H1 (cell line): ENCODE results near the gene SEMA5B. TPM values are rescaled to one million over a fixed set of nuclear protein-coding genes. Genes with fewer than 3 reads are reported as not detected.

Source experiments
- CTCF ChIA-PET: fragments of 300-600 bp; sonication (Branson Sonifier 250); formaldehyde crosslinking; loops from one replicate; lab custom pipeline; 2021; ENCODE audit not compliant: partially characterized antibody; lab: Charles Lee
- POLR2A ChIA-PET: fragments of 300-600 bp; sonication (Branson Sonifier 250); formaldehyde crosslinking; loops from one replicate; lab custom pipeline; 2021; ENCODE audit warnings: inconsistent platforms; ENCODE audit not compliant: partially characterized antibody; lab: Charles Lee
- DNase-seq, 2 experiments: peaks; one replicate each; pipeline versions ENCODE4 v3.0.0 to v3.0.0-alpha.2; 2010 to 2022; ENCODE audit warnings: low spot score in 2 of 2, low read depth in 1 of 2, mixed read lengths in 1 of 2
- FAIRE-seq: peaks from 2 replicates; lab custom pipeline; 2011; peaks lifted over from hg19 to GRCh38; lab: Jason Lieb, UNC
- H2AFZ ChIP-seq: 2 replicates; pipeline ENCODE4 v1.8.1; 2012; ENCODE audit warnings: low read length, inconsistent platforms
- H2AK5ac ChIP-seq: 2 replicates; pipeline ENCODE4 v1.6.1; 2013; ENCODE audit warnings: low read depth, low read length
- H2BK120ac ChIP-seq: replicated peaks from 2 replicates; pipeline ENCODE3; 2013; ENCODE audit warnings: low read depth, low read length, inconsistent platforms
- H2BK12ac ChIP-seq: 2 replicates; pipeline ENCODE4 v1.6.1; 2013; ENCODE audit warnings: low read depth, low read length
- H2BK15ac ChIP-seq: 2 replicates; pipeline ENCODE4 v1.6.1; 2013; ENCODE audit warnings: low read length
- H2BK20ac ChIP-seq: 2 replicates; pipeline ENCODE4 v1.6.1; 2013; ENCODE audit warnings: low read length
- H2BK5ac ChIP-seq: 2 replicates; pipeline ENCODE4 v1.6.1; 2013; ENCODE audit warnings: low read depth, low read length
- H3K14ac ChIP-seq: 2 replicates; pipeline ENCODE4 v1.6.1; 2013; ENCODE audit warnings: inconsistent platforms; ENCODE audit not compliant: insufficient read length
- H3K18ac ChIP-seq: 2 replicates; pipeline ENCODE4 v1.6.1; 2013; ENCODE audit warnings: low read length; ENCODE audit errors: extremely low read depth
- H3K23ac ChIP-seq: 2 replicates; pipeline ENCODE4 v1.6.1; 2013; ENCODE audit warnings: inconsistent platforms; ENCODE audit not compliant: insufficient read length
- H3K23me2 ChIP-seq: 2 replicates; pipeline ENCODE4 v1.6.1; 2013; ENCODE audit warnings: low read depth, low read length
- H3K27ac ChIP-seq: 2 replicates; pipeline ENCODE4 v1.6.1; 2011; ENCODE audit warnings: low read depth, low read length, inconsistent platforms
- H3K27me3 ChIP-seq, 4 experiments: replicated peaks in 1 of 4; 1 replicate in 1 of 4; 2 replicates in 3 of 4; pipeline versions ENCODE4 v1.6.1 to v1.8.1; 2011 to 2013; ENCODE audit warnings: low read length in 3 of 4, mild to moderate bottlenecking in 3 of 4, inconsistent platforms in 2 of 4, mixed read lengths in 2 of 4, moderate library complexity in 1 of 4; ENCODE audit not compliant: control insufficient read depth in 3 of 4, insufficient read depth in 3 of 4; ENCODE audit errors: extremely low read depth in 1 of 4
- H3K36me3 ChIP-seq, 4 experiments: 2 replicates each; pipeline versions ENCODE4 v1.6.1 to v1.8.1; 2011 to 2013; ENCODE audit warnings: mild to moderate bottlenecking in 4 of 4, low read length in 3 of 4, moderate library complexity in 2 of 4, control low read depth in 1 of 4, inconsistent platforms in 1 of 4; ENCODE audit not compliant: insufficient read depth in 4 of 4, control insufficient read depth in 2 of 4
- H3K4ac ChIP-seq: replicated peaks from 2 replicates; pipeline ENCODE3; 2013; ENCODE audit warnings: low read length, low read depth, mixed read lengths, inconsistent platforms; ENCODE audit not compliant: insufficient read length
- H3K4me1 ChIP-seq, 4 experiments: replicated peaks in 1 of 4; 1 replicate in 1 of 4; 2 replicates in 3 of 4; pipeline versions ENCODE4 v1.6.1 to v1.8.1; 2011 to 2013; ENCODE audit warnings: low read length in 3 of 4, inconsistent platforms in 2 of 4, mixed read lengths in 1 of 4; ENCODE audit not compliant: insufficient read depth in 4 of 4, control insufficient read depth in 3 of 4
- H3K4me2 ChIP-seq, 2 experiments: 2 replicates each; pipeline versions ENCODE4 v1.6.1 to v1.8.1; 2011 to 2013; ENCODE audit warnings: low read depth in 2 of 2, low read length in 2 of 2, control low read depth in 1 of 2, inconsistent platforms in 1 of 2, mild to moderate bottlenecking in 1 of 2; ENCODE audit not compliant: insufficient read depth in 1 of 2
- H3K4me3 ChIP-seq, 4 experiments: fragments of 200-600, 300-600 bp in 1 of 4; sonication (generic), shearing (Covaris generic), sonication (Bioruptor Twin) in 1 of 4; 2 replicates each; pipeline versions ENCODE4 v1.5.1 to v1.8.1; 2011 to 2016; ENCODE audit warnings: low read length in 4 of 4, low read depth in 3 of 4, control low read depth in 2 of 4, inconsistent platforms in 2 of 4, mild to moderate bottlenecking in 2 of 4, mixed read lengths in 1 of 4, moderate library complexity in 1 of 4; ENCODE audit not compliant: insufficient read depth in 2 of 4; ENCODE audit errors: extremely low read depth in 1 of 4
- H3K56ac ChIP-seq: replicated peaks from 2 replicates; pipeline ENCODE3; 2013; ENCODE audit warnings: low read depth, mild to moderate bottlenecking, mixed read lengths, low read length, inconsistent platforms; ENCODE audit not compliant: insufficient read length
- H3K79me1 ChIP-seq: 2 replicates; pipeline ENCODE4 v1.6.1; 2013; ENCODE audit warnings: low read depth, low read length, control low read depth
- H3K79me2 ChIP-seq, 2 experiments: 2 replicates each; pipeline versions ENCODE4 v1.6.1 to v1.8.1; 2012 to 2013; ENCODE audit warnings: low read length in 2 of 2, mild to moderate bottlenecking in 2 of 2, inconsistent platforms in 1 of 2; ENCODE audit not compliant: insufficient read depth in 2 of 2, control insufficient read depth in 1 of 2
- H3K9ac ChIP-seq, 4 experiments: replicated peaks in 1 of 4; 1 replicate in 1 of 4; 2 replicates in 3 of 4; pipeline versions ENCODE4 v1.6.1 to v1.8.1; 2011 to 2013; ENCODE audit warnings: low read depth in 3 of 4, low read length in 3 of 4, control low read depth in 2 of 4, mild to moderate bottlenecking in 2 of 4, moderate library complexity in 2 of 4, inconsistent platforms in 1 of 4; ENCODE audit errors: extremely low read depth in 1 of 4
- H3K9me3 ChIP-seq, 2 experiments: 2 replicates each; pipeline versions ENCODE4 v1.6.1 to v1.8.1; 2012 to 2013; ENCODE audit warnings: mild to moderate bottlenecking in 2 of 2, moderate library complexity in 2 of 2, control low read depth in 1 of 2, inconsistent platforms in 1 of 2, low read depth in 1 of 2, low read length in 1 of 2, mixed read lengths in 1 of 2; ENCODE audit not compliant: insufficient read depth in 2 of 2
- H4K20me1 ChIP-seq, 2 experiments: replicated peaks in 1 of 2; 2 replicates each; pipeline versions ENCODE3 to v1.8.1; 2011 to 2013; ENCODE audit warnings: inconsistent platforms in 2 of 2, low read length in 2 of 2, mild to moderate bottlenecking in 1 of 2; ENCODE audit not compliant: insufficient read depth in 2 of 2, control insufficient read depth in 1 of 2
- H4K5ac ChIP-seq: 2 replicates; pipeline ENCODE4 v1.6.1; 2013; ENCODE audit warnings: low read length, low read depth, mixed read lengths, inconsistent platforms; ENCODE audit not compliant: insufficient read length
- H4K8ac ChIP-seq: 2 replicates; pipeline ENCODE4 v1.8.0; 2013; ENCODE audit warnings: mild to moderate bottlenecking, moderate library complexity, low read length, inconsistent platforms; ENCODE audit not compliant: insufficient read depth; ENCODE audit errors: extremely low read depth
- H4K91ac ChIP-seq: replicated peaks from 2 replicates; pipeline ENCODE3; 2013; ENCODE audit warnings: low read length, mixed read lengths, inconsistent platforms; ENCODE audit not compliant: insufficient read length
- HDAC6 ChIP-seq: IDR thresholded peaks from one replicate; pipeline ENCODE4 v1.7.1; 2012; ENCODE audit warnings: low read depth, mild to moderate bottlenecking, inconsistent platforms, low read length, moderate library complexity
- KDM4A ChIP-seq: IDR thresholded peaks from one replicate; pipeline ENCODE4 v1.7.1; 2012; ENCODE audit warnings: low read depth, mild to moderate bottlenecking, moderate library complexity, low read length, inconsistent platforms; ENCODE audit not compliant: severe bottlenecking
- WGBS, 2 experiments: shearing (Covaris generic) in 1 of 2; methylation state at CpG; one replicate each; pipeline versions ENCODE4 v1.1.6 to v1.1.7; 2013 to 2015; ENCODE audit warnings: low lambda C conversion rate in 2 of 2, mixed read lengths in 2 of 2, inconsistent platforms in 1 of 2, low coverage in 1 of 2, missing lambda C conversion rate in 1 of 2; ENCODE audit not compliant: insufficient replicate concordance in 2 of 2, insufficient coverage in 1 of 2, insufficient read length in 1 of 2; ENCODE audit errors: extremely low coverage in 1 of 2, missing lambda C conversion rate in 1 of 2; 5-methylcytosine and 5-hydroxymethylcytosine counted together
- polyA plus RNA-seq, 7 experiments: library from polyadenylated mRNA; depleted of rRNA in 3 of 7; stranded (reverse) in 5 of 7; unstranded in 2 of 7; fragments of >200 nt in 5 of 7; fragments of 200-250 nt in 2 of 7; gene quantifications; 1 replicate in 5 of 7; 2 replicates in 1 of 7; 4 replicates in 1 of 7; pipeline versions ENCODE4 v1.2.1 to v1.2.3, GENCODE V29; 2011 to 2013; ENCODE audit warnings: missing spikeins in 2 of 7, mixed read lengths in 2 of 7
- total RNA-seq: library from RNA; stranded (reverse); fragmentation: NEBNext Ultra II Directional; extraction: Animal tissue kit (Norgen Biotek cat#: 25700); gene quantifications from 2 replicates; pipeline ENCODE4 v1.2.1, GENCODE V29; 2021

SEMA5B gene
- total and polyA plus RNA-seq, 2 of the 8 experiments (the other 6 are each of a cell fraction or from before 2014, with no cell fraction given): 13.1 to 22.4 TPM

GRCh38 chr3:122992133-122992532 lies 35.4 kb downstream of the SEMA5B start:
- no peak overlapping the region for H3K4me2 ChIP-seq
- H4K5ac ChIP-seq: no peak overlapping the region
- no peaks in the 10 kb centered on the region; a peak in 1 of 8 replicates for H3K36me3 ChIP-seq
- no peaks in the 10 kb centered on the region for H3K23me2 ChIP-seq
- H3K4ac ChIP-seq: peak overlapping the region; percentile 19
- H2AK5ac ChIP-seq: no peak overlapping the region
- no peak for FAIRE-seq
- H4K20me1 ChIP-seq: no peaks in the 10 kb centered on the region
- peaks cover 17 to 31% (median 20%) of the 10 kb centered on the region in 4 experiments for H3K4me1 ChIP-seq
- no peak overlapping the region for H2AFZ ChIP-seq
- no peak overlapping the region; the same call in 1 of the 2 replicates for H2BK15ac ChIP-seq
- H2BK20ac ChIP-seq: no peak overlapping the region
- H3K4me3 ChIP-seq: no peak overlapping the region
- peak overlapping the region; percentile 94; the same call in 1 of the 2 replicates for H2BK12ac ChIP-seq
- ChIA-PET POLR2A (no interaction called here), CTCF (interaction anchor here (0.7 to 2.1 kb wide), 4 partner anchors 27 to 431 kb away, joined by 3 to 6 read pairs (median 4); no protein-coding TSS in a partner anchor)
- no peak overlapping the region for H3K18ac ChIP-seq
- H3K9me3 ChIP-seq: no peaks in the 10 kb centered on the region
- DNase-seq: no peak
- no peak overlapping the region for H3K14ac ChIP-seq
- no peaks in the 10 kb centered on the region; a peak in 1 of 7 replicates for H3K27me3 ChIP-seq
- no peak overlapping the region for H3K27ac ChIP-seq
- H2BK120ac ChIP-seq: no peak overlapping the region
- H4K91ac ChIP-seq: no peak overlapping the region
- no peak overlapping the region; the same call in 1 of the 2 replicates for H4K8ac ChIP-seq
- WGBS, 2 experiments: 80% methylated on average over 6 of the region's 6 CpGs; no CpG with 5 or more reads in 1 of the 2 experiments
- no peak overlapping the region for H2BK5ac ChIP-seq
- H3K56ac ChIP-seq: no peak overlapping the region
- H3K9ac ChIP-seq: no peak overlapping the region
- TF ChIP-seq HDAC6 (no peak), KDM4A (no peak)
- H3K79me2 ChIP-seq: no peaks in the 10 kb centered on the region
- H3K79me1 ChIP-seq: no peaks in the 10 kb centered on the region; the same call in 1 of the 2 replicates
- no peak overlapping the region for H3K23ac ChIP-seq
